Stimulated activated CD8-positive, alpha-beta memory T cell treated with anti-CD3 and anti-CD28 coated beads, Interleukin-4, amount 100 ng/mL, for 4 hours (primary cell): ENCODE data around the gene CHST13.
"Not testable (repeated sequence)": the region's sequence is repeated elsewhere in the genome, so short reads cannot be mapped to it uniquely, and the experiment has no call there.

Experiments used
- DNase-seq, 2 donors: peaks; one replicate each; pipeline ENCODE4 v3.0.0-alpha.2; 2020; ENCODE audit warnings: low read depth in 2 of 2, low spot score in 1 of 2

CHST13 gene

GRCh38 chr3:126581569-126581968 lies 57.6 kb downstream of the CHST13 start:
- DNase-seq: no peak

- DNase-seq: no peak
Measured at GRCh38 chr3:126582311-126582710, 58.4 kb downstream of the CHST13 start.

DNA sequence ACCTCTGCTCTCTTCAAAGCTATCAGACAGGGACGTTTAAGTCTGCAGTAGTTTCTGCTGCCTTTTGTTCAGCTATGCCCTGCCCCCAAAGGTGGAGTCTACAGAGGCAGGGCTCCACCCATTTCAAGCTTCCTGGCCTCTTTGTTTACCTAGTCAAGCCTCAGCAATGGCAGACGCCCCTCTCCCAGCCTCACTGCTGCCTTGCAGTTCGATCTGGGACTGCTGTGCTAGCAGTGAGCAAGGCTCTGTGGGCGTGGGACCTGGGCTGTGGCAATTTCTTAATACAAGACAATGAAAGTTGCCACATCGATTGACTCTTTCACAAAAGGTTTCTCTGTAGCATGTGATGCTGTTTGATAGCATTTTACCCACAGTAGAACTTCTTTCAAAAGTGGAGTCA lies 67.6 kb downstream of the CHST13 start:
- not testable (repeated sequence) for DNase-seq
